CD14-positive monocyte (primary cell): Measurements from ENCODE around the gene BPHL. TPM values are rescaled to one million over a fixed set of nuclear protein-coding genes. Genes with fewer than 3 reads are reported as not detected.
"Not testable (repeated sequence)": the region's sequence is repeated elsewhere in the genome, so short reads cannot be mapped to it uniquely, and the experiment has no call there.

Experiments used
- DNase-seq, 3 donors: peaks; one replicate each; pipeline ENCODE4 v3.0.0-alpha.2; 2011 to 2022
- H2AFZ ChIP-seq: 2 replicates; pipeline ENCODE4 v1.6.0; 2012; ENCODE audit warnings: mild to moderate bottlenecking, low read depth, low read length, inconsistent platforms; ENCODE audit not compliant: insufficient read depth, poor library complexity, severe bottlenecking
- H3K27ac ChIP-seq, 2 donors: 1 replicate in 1 of 2; 2 replicates in 1 of 2; pipeline ENCODE4 v1.5.1; 2012 to 2013; ENCODE audit warnings: low read length in 2 of 2, control low read depth in 1 of 2, inconsistent platforms in 1 of 2, low read depth in 1 of 2, mild to moderate bottlenecking in 1 of 2
- H3K27me3 ChIP-seq, 2 donors: one replicate each; pipeline versions ENCODE4 v1.6.0 to v1.6.1; 2011 to 2013; ENCODE audit warnings: low read length in 2 of 2; ENCODE audit not compliant: control insufficient read depth in 2 of 2, insufficient read depth in 2 of 2
- H3K36me3 ChIP-seq, 2 donors: replicated peaks in 1 of 2; 1 replicate in 1 of 2; 2 replicates in 1 of 2; pipeline versions ENCODE4 v1.5.1 to v1.6.1; 2012 to 2013; ENCODE audit warnings: low read length in 2 of 2, control low read depth in 1 of 2, inconsistent platforms in 1 of 2, mild to moderate bottlenecking in 1 of 2; ENCODE audit not compliant: insufficient read depth in 2 of 2, control insufficient read depth in 1 of 2
- H3K4me1 ChIP-seq, 2 donors: 1 replicate in 1 of 2; 2 replicates in 1 of 2; pipeline versions ENCODE4 v1.5.1 to v1.6.1; 2012 to 2013; ENCODE audit warnings: low read length in 2 of 2, control low read depth in 1 of 2, inconsistent platforms in 1 of 2, mild to moderate bottlenecking in 1 of 2, moderate library complexity in 1 of 2; ENCODE audit not compliant: insufficient read depth in 2 of 2, control insufficient read depth in 1 of 2
- H3K4me2 ChIP-seq: replicated peaks from 2 replicates; pipeline ENCODE3; 2012; ENCODE audit warnings: low read length, moderate library complexity, mild to moderate bottlenecking; ENCODE audit not compliant: poor library complexity, severe bottlenecking; ENCODE audit errors: extremely low read depth
- H3K4me3 ChIP-seq, 3 experiments: fragments of 200-600 bp in 1 of 3; sonication (generic) in 1 of 3; replicated peaks in 1 of 3; 1 replicate in 2 of 3; 2 replicates in 1 of 3; pipeline ENCODE4 v1.5.1; 2011 to 2013; ENCODE audit warnings: low read length in 3 of 3, mild to moderate bottlenecking in 3 of 3, control low read depth in 2 of 3, low read depth in 2 of 3, inconsistent platforms in 1 of 3, moderate library complexity in 1 of 3
- H3K79me2 ChIP-seq: 2 replicates; pipeline ENCODE4 v1.6.0; 2012; ENCODE audit warnings: mild to moderate bottlenecking, control low read depth, inconsistent platforms, low read length, moderate library complexity; ENCODE audit not compliant: insufficient read depth
- H3K9ac ChIP-seq: 2 replicates; pipeline ENCODE4 v1.6.0; 2017; ENCODE audit warnings: low read length, mild to moderate bottlenecking; ENCODE audit not compliant: insufficient read depth, poor library complexity, severe bottlenecking
- H3K9me3 ChIP-seq, 2 donors: replicated peaks in 1 of 2; 1 replicate in 1 of 2; 2 replicates in 1 of 2; pipeline versions ENCODE4 v1.5.1 to v1.6.1; 2012 to 2013; ENCODE audit warnings: low read length in 2 of 2, control low read depth in 1 of 2; ENCODE audit not compliant: control insufficient read depth in 1 of 2, insufficient read depth in 1 of 2
- H4K20me1 ChIP-seq: 2 replicates; pipeline ENCODE4 v1.6.0; 2012; ENCODE audit warnings: mild to moderate bottlenecking, low read length, control low read depth, moderate library complexity; ENCODE audit not compliant: insufficient read depth
- H3K27ac Mint-ChIP-seq, 7 donors: one replicate each; pipeline ENCODE4 v1.8.0; 2020; ENCODE audit warnings: mild to moderate bottlenecking in 7 of 7, mixed read lengths in 7 of 7, moderate library complexity in 6 of 7, inconsistent platforms in 2 of 7
- H3K27me3 Mint-ChIP-seq, 3 donors: one replicate each; pipeline ENCODE4 v1.8.0; 2021 to 2022; ENCODE audit warnings: low read depth in 3 of 3, mild to moderate bottlenecking in 3 of 3, mixed read lengths in 3 of 3, moderate library complexity in 3 of 3, inconsistent platforms in 1 of 3
- H3K36me3 Mint-ChIP-seq, 2 donors: one replicate each; pipeline ENCODE4 v1.8.0; 2020; ENCODE audit warnings: mixed read lengths in 2 of 2, inconsistent platforms in 1 of 2, mild to moderate bottlenecking in 1 of 2
- H3K4me1 Mint-ChIP-seq: one replicate; pipeline ENCODE4 v1.8.0; 2020; ENCODE audit warnings: mild to moderate bottlenecking, mixed read lengths
- H3K4me3 Mint-ChIP-seq, 2 donors: one replicate each; pipeline ENCODE4 v1.8.0; 2020; ENCODE audit warnings: mild to moderate bottlenecking in 2 of 2, mixed read lengths in 2 of 2, moderate library complexity in 1 of 2
- H3K9me3 Mint-ChIP-seq, 7 donors: one replicate each; pipeline ENCODE4 v1.8.0; 2020 to 2022; ENCODE audit warnings: mixed read lengths in 7 of 7, mild to moderate bottlenecking in 6 of 7, moderate library complexity in 6 of 7, inconsistent platforms in 2 of 7
- CTCF ChIP-seq: fragments of 200-600 bp; IDR thresholded peaks from one replicate; pipeline ENCODE4 v1.8.0; 2022; ENCODE audit warnings: antibody characterized with exemption, mild to moderate bottlenecking
- WGBS: methylation state at CpG from one replicate; pipeline ENCODE4 v1.1.5; 2013; ENCODE audit warnings: missing lambda C conversion rate; ENCODE audit not compliant: insufficient coverage; 5-methylcytosine and 5-hydroxymethylcytosine counted together
- intact Hi-C, 2 donors: fragments of 100-400 bp; cut with micrococcal nuclease; formaldehyde crosslinking; loops; one replicate each; pipeline versions ENCODE4 v1.15.0 to v1.15.1; 2023
- polyA plus RNA-seq, 3 donors: library from polyadenylated mRNA; depleted of rRNA in 1 of 3; unstranded in 2 of 3; stranded (reverse) in 1 of 3; fragments of 300-500 nt in 2 of 3; fragments of >200 nt in 1 of 3; fragmentation: Illumina TruSeq in 2 of 3; gene quantifications; 1 replicate in 2 of 3; 2 replicates in 1 of 3; pipeline ENCODE4 v1.2.3, GENCODE V29; 2012 to 2021

Gene BPHL
- polyA plus RNA-seq, 3 donors: 4.6 to 7.8 (median 5.9) TPM

- Histone ChIP-seq H3K9ac (no peak overlapping the region), H2AFZ (no peak overlapping the region), H3K27me3 (peaks cover 3% of the 10 kb centered on the region in 2 donors), H3K4me3 (no peak overlapping the region), H3K4me2 (no peak overlapping the region), H3K9me3 (no peaks in the 10 kb centered on the region), H3K36me3 (no peaks in the 10 kb centered on the region), H3K27ac (no peak overlapping the region), H4K20me1 (no peaks in the 10 kb centered on the region), H3K4me1 (no peaks in the 10 kb centered on the region), H3K79me2 (no peaks in the 10 kb centered on the region)
- Mint-ChIP-seq H3K27me3 (peaks cover 18 to 32% (median 18%) of the 10 kb centered on the region in 3 donors), H3K27ac (no peak overlapping the region), H3K36me3 (no peaks in the 10 kb centered on the region), H3K4me3 (no peak overlapping the region), H3K4me1 (no peaks in the 10 kb centered on the region), H3K9me3 (peaks cover 0 to 3% (median 0%) of the 10 kb centered on the region in 7 donors)
- TF ChIP-seq CTCF: no peak
- DNase-seq: no peak
- no CpG with 5 or more reads among the region's 7 CpGs for WGBS
- intact Hi-C loops: no loop called here
These were observed 69.8 kb downstream of the BPHL start for GRCh38 chr6:3188262-3188661.

- H3K27ac ChIP-seq, H3K4me1 ChIP-seq: not testable (repeated sequence)
These were observed 70.7 kb downstream of the BPHL start for GRCh38 chr6:3189192-3189591.

More at GRCh38 chr6:3189192-3189591, 70.7 kb downstream of the BPHL start:
- H3K27me3 ChIP-seq, H2AFZ ChIP-seq, DNase-seq, H4K20me1 ChIP-seq, H3K36me3 ChIP-seq, intact Hi-C loops, H3K79me2 ChIP-seq, H3K36me3 Mint-ChIP-seq, H3K4me3 ChIP-seq, H3K4me1 Mint-ChIP-seq, H3K9ac ChIP-seq, H3K9me3 ChIP-seq, H3K27ac Mint-ChIP-seq, H3K9me3 Mint-ChIP-seq, H3K4me2 ChIP-seq, H3K4me3 Mint-ChIP-seq: not testable (repeated sequence)
- H3K27me3 Mint-ChIP-seq: peaks cover 17 to 27% (median 18%) of the 10 kb centered on the region in 3 donors
- 100% methylated on average over 2 of the region's 10 CpGs for WGBS
